K562 (cell line): ENCODE measurements around the gene FAM169A.

Experiments used
- E2F4 ChIP-seq: sonication (generic); formaldehyde crosslinking; IDR thresholded peaks from 2 replicates; pipeline ENCODE4 v1.8.0; 2022; ENCODE audit warnings: mild to moderate bottlenecking, low read depth, missing genetic modification reagents
- GATAD2A ChIP-seq: fragments of 450-650 bp; IDR thresholded peaks from 2 replicates; pipeline ENCODE4 v1.6.1; 2017
- JUN ChIP-seq, 2 experiments: sonication (generic) in 1 of 2; formaldehyde crosslinking in 1 of 2; IDR thresholded peaks; 2 replicates each; pipeline versions ENCODE4 v1.6.1 to v1.8.0; 2012 to 2022; ENCODE audit warnings: borderline replicate concordance in 2 of 2, mild to moderate bottlenecking in 2 of 2, improper control_type of control experiment in 1 of 2, low read depth in 1 of 2, low read length in 1 of 2, missing genetic modification reagents in 1 of 2
- MEIS2 ChIP-seq: fragments of 450-650 bp; IDR thresholded peaks from 2 replicates; pipeline ENCODE4 v1.6.1; 2014; ENCODE audit warnings: mild to moderate bottlenecking; ENCODE audit not compliant: partially characterized antibody
- SIX5 ChIP-seq, 2 experiments: IDR thresholded peaks; 2 replicates each; pipeline ENCODE4 v1.6.1; 2011; ENCODE audit warnings: low read length in 2 of 2, borderline replicate concordance in 1 of 2, low read depth in 1 of 2, mild to moderate bottlenecking in 1 of 2, moderate library complexity in 1 of 2; ENCODE audit not compliant: insufficient read depth in 1 of 2
- TF ChIP-seq, protein P1 (sequence below): fragments of 250-450 bp; sonication (Bioruptor Pico); IDR thresholded peaks from 2 replicates; pipeline ENCODE4 v1.4.0; 2020; ENCODE audit warnings: mild to moderate bottlenecking

- TF ChIP-seq, protein P1, sequence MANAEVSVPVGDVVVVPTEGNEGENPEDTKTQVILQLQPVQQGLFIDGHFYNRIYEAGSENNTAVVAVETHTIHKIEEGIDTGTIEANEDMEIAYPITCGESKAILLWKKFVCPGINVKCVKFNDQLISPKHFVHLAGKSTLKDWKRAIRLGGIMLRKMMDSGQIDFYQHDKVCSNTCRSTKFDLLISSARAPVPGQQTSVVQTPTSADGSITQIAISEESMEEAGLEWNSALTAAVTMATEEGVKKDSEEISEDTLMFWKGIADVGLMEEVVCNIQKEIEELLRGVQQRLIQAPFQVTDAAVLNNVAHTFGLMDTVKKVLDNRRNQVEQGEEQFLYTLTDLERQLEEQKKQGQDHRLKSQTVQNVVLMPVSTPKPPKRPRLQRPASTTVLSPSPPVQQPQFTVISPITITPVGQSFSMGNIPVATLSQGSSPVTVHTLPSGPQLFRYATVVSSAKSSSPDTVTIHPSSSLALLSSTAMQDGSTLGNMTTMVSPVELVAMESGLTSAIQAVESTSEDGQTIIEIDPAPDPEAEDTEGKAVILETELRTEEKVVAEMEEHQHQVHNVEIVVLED (CRISPR knock-in tag) = no peak
- no peak for TF ChIP-seq MEIS2
- TF ChIP-seq E2F4 = no peak
- TF ChIP-seq JUN (IDR thresholded peaks at IDR 0.05; ENCODE audit: borderline replicate concordance, low read depth, low read length) = no peak
- no peak for TF ChIP-seq JUN (CRISPR knock-in tag; IDR thresholded peaks at IDR 0.05; ENCODE audit: borderline replicate concordance)
- no peak for TF ChIP-seq SIX5 (IDR thresholded peaks at IDR 0.05; ENCODE audit: borderline replicate concordance in 1 of 2, insufficient read depth in 1 of 2, low read depth in 1 of 2, low read length in 2 of 2)
- no peak for TF ChIP-seq GATAD2A
Observed at GRCh38 chr5:74798977-74799911, 66.9 kb downstream of the FAM169A start.
